GM18870 (cell line): ENCODE data around the gene MIA.
"Not testable (repeated sequence)": the region's sequence is repeated elsewhere in the genome, so short reads cannot be mapped to it uniquely, and the experiment has no call there.

Source experiments
- ATAC-seq: cut with Tn5 transposase; IDR thresholded peaks from one replicate; pipeline ENCODE4 v1.9.1; 2021; ENCODE audit warnings: moderate library complexity; ENCODE audit not compliant: unreplicated experiment

Gene MIA

GRCh38 chr19:40774916-40775631 lies at the start of gene MIA:
Gene MIA (plus strand): TSS chr19:40775521. CDS start chr19:40775543, 22 bp downstream.
- no peak for ATAC-seq

GRCh38 chr19:40726279-40726678 lies 49.0 kb upstream of the MIA start:
- no peak for ATAC-seq

GRCh38 chr19:40730065-40730464 lies 45.3 kb upstream of the MIA start:
- ATAC-seq, result not testable (repeated sequence)

- ATAC-seq, result not testable (repeated sequence)
Observed at GRCh38 chr19:40732304-40732703, 43.0 kb upstream of the MIA start.

- no peak for ATAC-seq
Observed at GRCh38 chr19:40733149-40733548, 42.2 kb upstream of the MIA start.

- ATAC-seq, result no peak
Observed at GRCh38 chr19:40735013-40735771, 40.1 kb upstream of the MIA start.

GRCh38 chr19:40736661-40737060 lies 38.7 kb upstream of the MIA start:
- ATAC-seq, result no peak

- ATAC-seq, result no peak
Observed at GRCh38 chr19:40737102-40737644, 38.1 kb upstream of the MIA start.

- no peak for ATAC-seq
Observed at GRCh38 chr19:40739030-40739839, 36.1 kb upstream of the MIA start.

- no peak for ATAC-seq
Observed at GRCh38 chr19:40739871-40740703, 35.2 kb upstream of the MIA start.

GRCh38 chr19:40740747-40741146 lies 34.6 kb upstream of the MIA start:
- no peak for ATAC-seq

GRCh38 chr19:40741527-40742390 lies 33.6 kb upstream of the MIA start:
- ATAC-seq, result no peak

GRCh38 chr19:40742477-40742876 lies 32.8 kb upstream of the MIA start:
- ATAC-seq, result no peak

- ATAC-seq, result no peak
Observed at GRCh38 chr19:40742886-40743285, 32.4 kb upstream of the MIA start.

GRCh38 chr19:40743926-40744325 lies 31.4 kb upstream of the MIA start:
- no peak for ATAC-seq

GRCh38 chr19:40744554-40745401 lies 30.5 kb upstream of the MIA start:
- ATAC-seq, result no peak

GRCh38 chr19:40745402-40745780 lies 29.9 kb upstream of the MIA start:
- no peak for ATAC-seq

GRCh38 chr19:40747536-40747935 lies 27.8 kb upstream of the MIA start:
- ATAC-seq, result no peak
